ENCODE results near the gene NOX3.

NOX3 gene

GRCh38 chr6:155415953-155416352, 39.7 kb downstream of the NOX3 start:
- no peak overlapping the region for H3K9ac ChIP-seq
- H3K4me3 ChIP-seq: no peak overlapping the region
- no peaks in the 10 kb centered on the region for H4K20me1 ChIP-seq
- no peaks in the 10 kb centered on the region for H3K36me3 ChIP-seq
- peak overlapping the region in 4 of 11 experiments; percentile 23 to 94 (median 34); a peak in 4 of 22 replicates for H3K27ac ChIP-seq
- H3K9me3 ChIP-seq (replicated peaks in 1 of 11): peaks cover 0 to 1% (median 0%) of the 10 kb centered on the region in 11 experiments; a peak in 4 of 22 replicates
- peak overlapping the region in 2 of 11 experiments; percentile 17 to 41; a peak in 2 of 22 replicates for H3K4me2 ChIP-seq
- no peaks in the 10 kb centered on the region for H3K27me3 ChIP-seq
- peaks cover 34 to 58% (median 40%) of the 10 kb centered on the region in 10 experiments for H3K4me1 ChIP-seq
- no peak for TF ChIP-seq Cebpa-rat (IDR thresholded peaks at IDR 0.05)

- TF ChIP-seq Cebpa-rat (IDR thresholded peaks at IDR 0.05): no peak
- Histone ChIP-seq H3K4me2 (no peak overlapping the region), H3K27ac (no peak overlapping the region)
These were observed 41.6 kb downstream of the NOX3 start for GRCh38 chr6:155414049-155414448.

GRCh38 chr6:155412335-155412734, 43.3 kb downstream of the NOX3 start:
- no peak for TF ChIP-seq Cebpa-rat (IDR thresholded peaks at IDR 0.05)
- no peaks in the 10 kb centered on the region for H3K27me3 ChIP-seq
- no peaks in the 10 kb centered on the region for H4K20me1 ChIP-seq
- no peaks in the 10 kb centered on the region for H3K36me3 ChIP-seq
- no peak overlapping the region for H3K4me2 ChIP-seq
- H3K9me3 ChIP-seq (replicated peaks in 1 of 11): 0 out of 22 replicates have a peak, but pooled peaks cover 0 to 9% (median 0%) of the 10 kb centered on the region in 11 experiments
- H3K4me1 ChIP-seq: peaks cover 4 to 28% (median 8%) of the 10 kb centered on the region in 10 experiments
- H3K27ac ChIP-seq: no peak overlapping the region
- H3K9ac ChIP-seq: no peak overlapping the region
- no peak overlapping the region for H3K4me3 ChIP-seq

More at GRCh38 chr6:155414049-155414448, 41.6 kb downstream of the NOX3 start:
- H3K4me3 ChIP-seq: no peak overlapping the region
- no peaks in the 10 kb centered on the region for H4K20me1 ChIP-seq
- H3K27me3 ChIP-seq: no peaks in the 10 kb centered on the region
- H3K9me3 ChIP-seq (replicated peaks in 1 of 11): no peaks in the 10 kb centered on the region
- no peaks in the 10 kb centered on the region for H3K36me3 ChIP-seq
- H3K4me1 ChIP-seq: peaks cover 21 to 41% (median 23%) of the 10 kb centered on the region in 10 experiments
- H3K9ac ChIP-seq: no peak overlapping the region

GRCh38 chr6:155411154-155412052, 44.2 kb downstream of the NOX3 start:
- H3K9ac ChIP-seq: no peak overlapping the region
- H3K4me1 ChIP-seq: peaks cover 0 to 18% (median 0%) of the 10 kb centered on the region in 10 experiments; a peak in 3 of 20 replicates
- H3K4me2 ChIP-seq: no peak overlapping the region
- H3K4me3 ChIP-seq: no peak overlapping the region
- TF ChIP-seq Cebpa-rat (IDR thresholded peaks at IDR 0.05): no peak
- no peaks in the 10 kb centered on the region for H3K36me3 ChIP-seq
- no peak overlapping the region for H3K27ac ChIP-seq
- H3K9me3 ChIP-seq (replicated peaks in 1 of 11): 0 out of 22 replicates have a peak, but pooled peaks cover 0 to 9% (median 0%) of the 10 kb centered on the region in 11 experiments
- H4K20me1 ChIP-seq: no peaks in the 10 kb centered on the region
- H3K27me3 ChIP-seq: no peaks in the 10 kb centered on the region

- Histone ChIP-seq H3K27ac (no peak overlapping the region), H3K9me3 (replicated peaks in 1 of 11) (0 out of 22 replicates have a peak, but pooled peaks cover 0 to 9% (median 0%) of the 10 kb centered on the region in 11 experiments), H3K9ac (no peak overlapping the region), H3K4me3 (no peak overlapping the region), H3K27me3 (no peaks in the 10 kb centered on the region), H4K20me1 (no peaks in the 10 kb centered on the region), H3K4me2 (no peak overlapping the region), H3K4me1 (peaks cover 0 to 10% (median 8%) of the 10 kb centered on the region in 10 experiments; a peak in 13 of 20 replicates), H3K36me3 (no peaks in the 10 kb centered on the region)
- no peak for TF ChIP-seq Cebpa-rat (IDR thresholded peaks at IDR 0.05)
These were observed 46.2 kb downstream of the NOX3 start for GRCh38 chr6:155409391-155409790.

- H3K4me2 ChIP-seq: no peak overlapping the region
- no peak overlapping the region for H3K4me3 ChIP-seq
- no peak overlapping the region for H3K27ac ChIP-seq
- 0 out of 22 replicates have a peak, but pooled peaks cover 0 to 9% (median 0%) of the 10 kb centered on the region in 11 experiments for H3K9me3 ChIP-seq (replicated peaks in 1 of 11)
- H3K36me3 ChIP-seq: no peaks in the 10 kb centered on the region
- H4K20me1 ChIP-seq: no peaks in the 10 kb centered on the region
- no peak overlapping the region for H3K9ac ChIP-seq
- H3K4me1 ChIP-seq: peaks cover 0 to 13% (median 10%) of the 10 kb centered on the region in 10 experiments; a peak in 13 of 20 replicates
- no peak for TF ChIP-seq Cebpa-rat (IDR thresholded peaks at IDR 0.05)
- no peaks in the 10 kb centered on the region for H3K27me3 ChIP-seq
These were observed 46.7 kb downstream of the NOX3 start for GRCh38 chr6:155408981-155409380.

GRCh38 chr6:155408231-155408630, 47.4 kb downstream of the NOX3 start:
- peaks cover 0 to 13% (median 10%) of the 10 kb centered on the region in 10 experiments; a peak in 13 of 20 replicates for H3K4me1 ChIP-seq
- H3K27me3 ChIP-seq: no peaks in the 10 kb centered on the region

GRCh38 chr6:155406801-155407200, 48.8 kb downstream of the NOX3 start:
- Histone ChIP-seq H3K4me3 (no peak overlapping the region), H3K36me3 (no peaks in the 10 kb centered on the region), H3K27ac (no peak overlapping the region), H3K9ac (no peak overlapping the region), H4K20me1 (no peaks in the 10 kb centered on the region), H3K4me2 (no peak overlapping the region), H3K9me3 (replicated peaks in 1 of 11) (peaks cover 0 to 9% (median 0%) of the 10 kb centered on the region in 11 experiments; a peak in 1 of 22 replicates), H3K4me1 (peaks cover 0 to 13% (median 10%) of the 10 kb centered on the region in 10 experiments; a peak in 13 of 20 replicates), H3K27me3 (no peaks in the 10 kb centered on the region)
- no peak for TF ChIP-seq Cebpa-rat (IDR thresholded peaks at IDR 0.05)

More at GRCh38 chr6:155408231-155408630, 47.4 kb downstream of the NOX3 start:
- H3K9ac ChIP-seq: no peak overlapping the region
- TF ChIP-seq Cebpa-rat (IDR thresholded peaks at IDR 0.05): no peak
- peaks cover 0 to 9% (median 0%) of the 10 kb centered on the region in 11 experiments; a peak in 1 of 22 replicates for H3K9me3 ChIP-seq (replicated peaks in 1 of 11)
- no peaks in the 10 kb centered on the region for H3K36me3 ChIP-seq
- no peak overlapping the region for H3K27ac ChIP-seq
- no peaks in the 10 kb centered on the region for H4K20me1 ChIP-seq
- no peak overlapping the region for H3K4me2 ChIP-seq
- H3K4me3 ChIP-seq: no peak overlapping the region

GRCh38 chr6:155404937-155405336, 50.7 kb downstream of the NOX3 start:
- Histone ChIP-seq H3K4me3 (no peak overlapping the region), H3K4me2 (peak overlapping the region in 8 of 11 experiments; percentile 16 to 50 (median 36); a peak in 15 of 22 replicates), H3K4me1 (peaks cover under 1 to 13% (median 10%) of the 10 kb centered on the region in 10 experiments; a peak in 15 of 20 replicates), H3K36me3 (no peaks in the 10 kb centered on the region), H3K27me3 (no peaks in the 10 kb centered on the region), H3K9me3 (replicated peaks in 1 of 11) (peaks cover 0 to 9% (median 0%) of the 10 kb centered on the region in 11 experiments; a peak in 1 of 22 replicates), H3K9ac (no peak overlapping the region), H3K27ac (no peak overlapping the region), H4K20me1 (no peaks in the 10 kb centered on the region)
- TF ChIP-seq Cebpa-rat (IDR thresholded peaks at IDR 0.05): no peak

All from BLaER1 treated with 17β-estradiol and CSF1 and Interleukin-3, amounts not matched to agents 10 nM and 100 nM (cell line).